KOPT-K1 (cell line): Measurements from ENCODE around the gene GLB1L2.

ENCODE experiments used
- H3K27ac ChIP-seq: fragments of 200-600 bp; sonication (generic); 2 replicates; pipeline ENCODE4 v1.5.1; 2016; ENCODE audit warnings: antibody characterized with exemption, mild to moderate bottlenecking, low read depth, low read length; ENCODE audit not compliant: poor library complexity, severe bottlenecking
- H3K36me3 ChIP-seq: fragments of 200-600 bp; sonication (generic); 2 replicates; pipeline ENCODE4 v1.5.1; 2017; ENCODE audit warnings: antibody characterized with exemption, mild to moderate bottlenecking, low read length, moderate library complexity; ENCODE audit not compliant: insufficient read depth
- H3K9me3 ChIP-seq: fragments of 200-600 bp; sonication (generic); 2 replicates; pipeline ENCODE4 v1.5.1; 2017; ENCODE audit warnings: antibody characterized with exemption, low read length, mild to moderate bottlenecking; ENCODE audit not compliant: insufficient read depth, poor library complexity, severe bottlenecking

GLB1L2 gene

DNA sequence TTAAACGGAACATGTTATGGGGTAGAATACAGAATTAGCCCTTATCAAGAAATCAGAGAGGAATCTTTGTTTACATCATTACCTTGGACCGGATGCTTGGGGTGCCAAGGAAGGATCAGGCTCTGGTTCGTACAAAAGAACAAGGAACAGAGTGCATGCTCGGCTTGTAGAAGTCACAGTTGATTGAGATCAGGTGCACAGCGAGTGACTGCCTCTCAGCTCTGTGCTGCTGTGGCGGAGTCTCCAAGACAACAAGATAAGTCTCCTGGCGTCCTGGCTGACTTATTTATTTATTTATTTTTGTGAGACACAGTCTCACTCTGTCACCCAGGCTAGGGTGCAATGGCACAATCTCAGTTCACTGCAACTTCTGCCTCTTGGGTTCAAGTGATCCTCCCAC is 31.8 kb downstream of the GLB1L2 start:
- Histone ChIP-seq H3K9me3 (no peaks in the 10 kb centered on the region), H3K27ac (no peak overlapping the region), H3K36me3 (no peaks in the 10 kb centered on the region)

GRCh38 chr11:134364261-134364660 is 32.5 kb downstream of the GLB1L2 start:
- Histone ChIP-seq H3K9me3 (no peaks in the 10 kb centered on the region), H3K36me3 (no peaks in the 10 kb centered on the region), H3K27ac (no peak overlapping the region)

- Histone ChIP-seq H3K27ac (no peak overlapping the region), H3K9me3 (no peaks in the 10 kb centered on the region), H3K36me3 (no peaks in the 10 kb centered on the region)
Observed at GRCh38 chr11:134365011-134365925, 33.5 kb downstream of the GLB1L2 start.

- H3K9me3 ChIP-seq: no peaks in the 10 kb centered on the region
- no peaks in the 10 kb centered on the region for H3K36me3 ChIP-seq
- H3K27ac ChIP-seq: no peak overlapping the region
Observed at GRCh38 chr11:134366254-134366653, 34.5 kb downstream of the GLB1L2 start.

GRCh38 chr11:134367781-134368180 is 36.0 kb downstream of the GLB1L2 start:
- no peak overlapping the region for H3K27ac ChIP-seq
- H3K9me3 ChIP-seq: no peaks in the 10 kb centered on the region
- H3K36me3 ChIP-seq: no peaks in the 10 kb centered on the region

DNA sequence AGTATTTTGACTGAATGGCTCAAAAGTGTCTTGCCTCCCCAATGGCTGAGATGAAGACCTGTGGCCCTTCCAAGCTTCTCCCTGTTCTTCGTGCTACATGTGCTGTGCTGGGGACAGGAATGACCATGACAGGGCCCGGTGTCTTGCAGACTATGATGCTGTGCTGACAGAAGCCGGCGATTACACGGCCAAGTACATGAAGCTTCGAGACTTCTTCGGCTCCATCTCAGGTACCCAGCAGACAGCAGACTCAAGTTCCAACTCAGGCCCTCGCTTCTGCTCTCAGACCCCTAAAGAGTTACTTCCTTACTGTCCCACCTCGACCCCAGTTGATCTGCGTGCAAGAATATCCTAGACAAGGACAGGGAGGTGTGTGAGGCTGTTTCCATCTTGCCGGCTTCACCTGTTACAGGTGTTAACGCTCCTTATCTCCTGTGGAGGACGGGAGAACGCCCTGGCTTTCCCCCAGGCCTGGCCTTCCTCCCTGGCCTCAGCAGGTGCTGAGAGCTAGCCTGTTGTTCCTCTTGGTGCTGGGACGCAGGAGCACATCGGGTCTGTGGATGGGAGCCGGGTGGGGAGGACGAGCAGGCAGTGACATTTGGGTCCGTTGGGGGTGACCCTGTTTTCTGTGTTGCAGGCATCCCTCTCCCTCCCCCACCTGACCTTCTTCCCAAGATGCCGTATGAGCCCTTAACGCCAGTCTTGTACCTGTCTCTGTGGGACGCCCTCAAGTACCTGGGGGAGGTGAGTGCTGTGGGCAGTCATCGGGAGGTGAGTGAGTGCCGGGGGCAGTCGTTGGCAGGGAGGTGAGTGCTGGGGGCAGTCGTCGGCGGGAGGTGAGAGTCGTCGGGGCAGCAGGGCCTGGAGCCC is 38.1 kb downstream of the GLB1L2 start:
- Histone ChIP-seq H3K9me3 (no peaks in the 10 kb centered on the region), H3K27ac (no peak overlapping the region), H3K36me3 (no peaks in the 10 kb centered on the region)

GRCh38 chr11:134370526-134371435 is 39.0 kb downstream of the GLB1L2 start:
- no peaks in the 10 kb centered on the region for H3K9me3 ChIP-seq
- no peaks in the 10 kb centered on the region for H3K36me3 ChIP-seq
- H3K27ac ChIP-seq: no peak overlapping the region

DNA sequence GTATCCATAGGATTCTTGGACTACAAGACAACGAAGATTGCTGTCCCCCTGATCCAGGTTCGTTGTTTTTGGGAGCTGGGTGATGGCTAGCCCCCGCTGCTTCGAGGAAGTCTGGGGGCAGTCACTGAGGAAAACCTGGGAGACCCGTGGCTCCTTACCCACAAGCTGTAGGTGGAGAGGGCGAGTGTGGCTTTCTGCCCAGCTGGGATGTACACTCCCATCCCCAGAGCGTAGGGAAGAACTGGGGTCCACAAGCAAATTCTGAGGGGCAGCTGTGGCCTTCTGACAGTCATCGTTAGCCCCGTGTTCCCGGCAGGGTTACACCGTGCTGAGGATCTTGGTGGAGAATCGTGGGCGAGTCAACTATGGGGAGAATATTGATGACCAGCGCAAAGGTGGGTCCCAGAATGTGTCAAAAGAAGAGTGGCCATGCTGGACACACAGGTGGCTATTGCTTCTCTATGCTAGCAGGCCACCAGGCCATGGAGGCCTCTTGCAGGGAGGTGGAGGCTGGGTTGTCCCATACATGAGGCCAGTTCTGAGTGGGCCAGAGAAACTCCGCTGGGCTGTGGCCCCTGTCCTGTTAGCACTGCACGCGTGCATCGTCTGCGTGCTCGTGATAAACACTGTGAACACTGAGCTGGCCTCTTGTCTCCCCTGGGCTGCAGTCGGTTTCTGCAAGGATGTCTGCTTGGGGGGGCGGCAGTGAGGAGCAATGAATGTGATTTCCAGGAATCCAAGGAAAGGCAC is 39.8 kb downstream of the GLB1L2 start:
- no peak overlapping the region for H3K27ac ChIP-seq
- no peaks in the 10 kb centered on the region for H3K36me3 ChIP-seq
- no peaks in the 10 kb centered on the region for H3K9me3 ChIP-seq

DNA sequence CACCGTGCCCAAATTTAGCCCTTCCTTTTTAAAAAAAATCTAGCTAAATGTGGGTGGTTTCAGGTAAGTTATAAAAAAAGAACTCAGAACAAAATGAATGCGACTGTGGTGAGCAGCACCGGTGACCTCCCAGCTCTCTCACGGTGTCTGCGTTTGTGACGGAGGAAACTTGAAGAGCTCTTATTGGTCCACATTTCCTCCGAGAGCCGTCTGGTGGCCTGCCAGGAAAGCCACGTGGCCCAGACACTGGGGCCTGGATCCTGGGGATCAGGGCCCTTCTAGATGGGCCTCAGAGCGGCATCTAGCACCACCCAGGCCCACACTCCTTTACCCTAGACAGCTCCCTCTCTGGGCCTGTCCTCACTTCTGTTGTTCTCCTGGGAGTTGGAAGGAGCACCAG is 40.7 kb downstream of the GLB1L2 start:
- H3K27ac ChIP-seq: no peak overlapping the region
- no peaks in the 10 kb centered on the region for H3K9me3 ChIP-seq
- H3K36me3 ChIP-seq: no peaks in the 10 kb centered on the region

GRCh38 chr11:134372961-134373360 is 41.2 kb downstream of the GLB1L2 start:
- no peaks in the 10 kb centered on the region for H3K9me3 ChIP-seq
- H3K36me3 ChIP-seq: no peaks in the 10 kb centered on the region
- H3K27ac ChIP-seq: no peak overlapping the region

DNA sequence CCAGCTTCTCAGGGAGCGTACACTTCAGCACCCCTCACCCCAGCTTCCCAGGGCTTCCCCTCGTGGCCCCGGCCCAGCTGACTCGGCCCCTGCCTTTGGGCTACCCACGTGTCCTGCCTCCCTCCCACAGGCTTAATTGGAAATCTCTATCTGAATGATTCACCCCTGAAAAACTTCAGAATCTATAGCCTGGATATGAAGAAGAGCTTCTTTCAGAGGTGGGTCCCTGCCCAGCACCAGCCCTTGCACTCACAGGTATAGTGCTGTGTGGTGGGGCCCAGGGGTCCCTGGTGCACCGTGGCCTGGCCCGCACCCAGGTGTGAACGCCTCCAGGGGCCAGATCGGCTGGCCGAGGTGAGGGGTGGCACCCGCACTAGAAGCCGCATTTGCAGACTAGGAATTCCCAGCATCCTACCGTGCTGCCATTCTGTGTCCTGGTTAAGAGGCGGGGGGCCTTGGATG is 41.8 kb downstream of the GLB1L2 start:
- Histone ChIP-seq H3K36me3 (no peaks in the 10 kb centered on the region), H3K27ac (no peak overlapping the region), H3K9me3 (no peaks in the 10 kb centered on the region)

DNA sequence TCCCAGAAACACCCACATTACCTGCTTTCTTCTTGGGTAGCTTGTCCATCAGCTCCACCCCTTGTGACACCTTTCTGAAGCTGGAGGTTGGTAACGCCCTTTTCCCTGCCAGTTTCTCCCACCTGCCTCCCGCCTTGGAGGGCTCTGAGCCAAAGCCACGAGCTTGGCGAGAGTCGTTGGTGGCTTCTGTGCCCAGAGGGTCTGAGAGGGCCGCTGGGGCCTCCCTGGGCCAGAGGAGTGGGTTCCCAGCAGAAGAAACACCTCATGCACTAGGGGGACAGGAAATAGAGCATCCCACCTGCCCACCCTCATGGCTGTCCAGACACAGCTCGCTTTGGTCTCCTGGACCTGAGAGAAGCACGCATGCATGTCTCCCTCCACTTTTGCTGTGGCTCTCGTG is 42.4 kb downstream of the GLB1L2 start:
- Histone ChIP-seq H3K27ac (no peak overlapping the region), H3K36me3 (no peaks in the 10 kb centered on the region), H3K9me3 (no peaks in the 10 kb centered on the region)

DNA sequence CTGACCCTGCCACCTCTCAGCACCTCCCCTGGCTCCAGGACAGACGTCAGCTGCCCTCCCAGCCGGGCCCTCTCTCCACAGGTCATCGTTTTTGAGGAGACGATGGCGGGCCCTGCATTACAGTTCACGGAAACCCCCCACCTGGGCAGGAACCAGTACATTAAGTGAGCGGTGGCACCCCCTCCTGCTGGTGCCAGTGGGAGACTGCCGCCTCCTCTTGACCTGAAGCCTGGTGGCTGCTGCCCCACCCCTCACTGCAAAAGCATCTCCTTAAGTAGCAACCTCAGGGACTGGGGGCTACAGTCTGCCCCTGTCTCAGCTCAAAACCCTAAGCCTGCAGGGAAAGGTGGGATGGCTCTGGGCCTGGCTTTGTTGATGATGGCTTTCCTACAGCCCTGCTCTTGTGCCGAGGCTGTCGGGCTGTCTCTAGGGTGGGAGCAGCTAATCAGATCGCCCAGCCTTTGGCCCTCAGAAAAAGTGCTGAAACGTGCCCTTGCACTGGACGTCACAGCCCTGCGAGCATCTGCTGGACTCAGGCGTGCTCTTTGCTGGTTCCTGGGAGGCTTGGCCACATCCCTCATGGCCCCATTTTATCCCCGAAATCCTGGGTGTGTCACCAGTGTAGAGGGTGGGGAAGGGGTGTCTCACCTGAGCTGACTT is 43.2 kb downstream of the GLB1L2 start:
- H3K27ac ChIP-seq: no peak overlapping the region
- no peaks in the 10 kb centered on the region for H3K9me3 ChIP-seq
- no peaks in the 10 kb centered on the region for H3K36me3 ChIP-seq
